Erythroblast (primary cell): Measurements from ENCODE around the gene AGFG2.

Source experiments
- GATA1 ChIP-seq: IDR thresholded peaks from 2 replicates; pipeline ENCODE4 v1.6.1; 2011; ENCODE audit warnings: low read depth, mild to moderate bottlenecking, control low read depth, low read length, moderate library complexity
- POLR2A ChIP-seq: IDR thresholded peaks from 2 replicates; pipeline ENCODE4 v1.6.1; 2011; ENCODE audit warnings: mild to moderate bottlenecking, low read length

DNA sequence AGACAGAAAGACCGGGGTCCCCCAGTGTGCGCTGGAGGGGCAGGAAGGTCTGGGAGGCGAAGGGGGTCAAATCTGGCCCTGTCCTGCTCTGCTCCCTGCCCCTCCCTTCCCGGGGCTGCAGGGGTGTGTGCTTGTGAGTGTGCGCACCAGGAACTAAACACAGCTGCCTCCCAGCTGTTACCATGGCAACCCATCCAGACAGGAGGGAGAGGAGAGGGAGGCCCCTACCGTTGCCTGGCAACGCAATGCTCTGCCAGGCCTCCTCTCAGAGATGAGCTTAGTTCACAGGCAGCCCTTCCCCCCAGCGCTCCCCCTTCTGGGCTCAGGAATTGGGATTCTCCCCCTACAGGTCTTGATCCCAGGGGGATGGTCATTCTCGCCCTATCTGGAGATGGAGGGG lies 49.2 kb upstream of the AGFG2 start:
- TF ChIP-seq POLR2A (no peak), GATA1 (no peak)
